Brain microvascular endothelial cell (primary cell): ENCODE data around the gene PPP1R1A.

Experiments
- DNase-seq: peaks from one replicate; pipeline ENCODE4 v3.0.0-alpha.2; 2020
- H3K27ac ChIP-seq: fragments of 250-450 bp; sonication (Bioruptor Pico); 2 replicates; pipeline ENCODE4 v1.5.1; 2020; ENCODE audit warnings: mild to moderate bottlenecking, moderate library complexity
- H3K27me3 ChIP-seq: fragments of 250-450 bp; sonication (Bioruptor Pico); replicated peaks from 2 replicates; pipeline ENCODE4 v1.5.1; 2020; ENCODE audit warnings: mild to moderate bottlenecking
- H3K36me3 ChIP-seq: fragments of 250-450 bp; sonication (Bioruptor Pico); replicated peaks from 2 replicates; pipeline ENCODE4 v1.5.1; 2020; ENCODE audit warnings: mild to moderate bottlenecking
- H3K4me3 ChIP-seq: 2 replicates; pipeline ENCODE4 v1.5.1; 2011; ENCODE audit warnings: low read depth, mild to moderate bottlenecking, control low read depth, low read length, moderate library complexity
- CTCF ChIP-seq: IDR thresholded peaks from 2 replicates; pipeline ENCODE4 v1.5.1; 2011; ENCODE audit warnings: low read depth, mild to moderate bottlenecking, moderate library complexity, low read length, control low read depth, inconsistent platforms; ENCODE audit errors: missing control alignments
- in situ Hi-C: cut with HindIII; loops from 2 replicates; pipeline ENCODE4 v1.10.0; 2017; ENCODE audit warnings: low sequenced_read_pairs, low pct_ligation_motif_present

PPP1R1A gene

GRCh38 chr12:54616933-54617680 lies 28.6 kb upstream of the PPP1R1A start:
- no peak for TF ChIP-seq CTCF
- Histone ChIP-seq H3K27me3 (peaks cover 3% of the 10 kb centered on the region), H3K4me3 (no peak overlapping the region)

GRCh38 chr12:54612225-54612750 lies 23.8 kb upstream of the PPP1R1A start:
- no peak for TF ChIP-seq CTCF
- in situ Hi-C loops, result no loop called here
- Histone ChIP-seq H3K27me3 (peaks cover 2% of the 10 kb centered on the region), H3K27ac (no peak overlapping the region), H3K4me3 (no peak overlapping the region), H3K36me3 (no peaks in the 10 kb centered on the region)
- no peak for DNase-seq

More at GRCh38 chr12:54616933-54617680, 28.6 kb upstream of the PPP1R1A start:
- no peaks in the 10 kb centered on the region for H3K36me3 ChIP-seq
- no peak overlapping the region for H3K27ac ChIP-seq
- in situ Hi-C loops, result no loop called here
- DNase-seq, result no peak

GRCh38 chr12:54611715-54612149 lies 23.3 kb upstream of the PPP1R1A start:
- peaks cover 2% of the 10 kb centered on the region for H3K27me3 ChIP-seq
- in situ Hi-C loops, result no loop called here
- TF ChIP-seq CTCF, result no peak
- no peaks in the 10 kb centered on the region for H3K36me3 ChIP-seq
- H3K4me3 ChIP-seq, result no peak overlapping the region
- no peak for DNase-seq
- H3K27ac ChIP-seq, result no peak overlapping the region

GRCh38 chr12:54608769-54609168 lies 20.3 kb upstream of the PPP1R1A start:
- no peak for TF ChIP-seq CTCF
- in situ Hi-C loops, result no loop called here
- H3K27me3 ChIP-seq, result peaks cover 2% of the 10 kb centered on the region

GRCh38 chr12:54608156-54608555 lies 19.7 kb upstream of the PPP1R1A start:
- Histone ChIP-seq H3K27ac (no peak overlapping the region), H3K27me3 (peaks cover 2% of the 10 kb centered on the region), H3K36me3 (no peaks in the 10 kb centered on the region), H3K4me3 (no peak overlapping the region)
- DNase-seq, result no peak
- no peak for TF ChIP-seq CTCF
- in situ Hi-C loops, result no loop called here

More at GRCh38 chr12:54608769-54609168, 20.3 kb upstream of the PPP1R1A start:
- H3K4me3 ChIP-seq, result no peak overlapping the region
- no peak for DNase-seq
- no peaks in the 10 kb centered on the region for H3K36me3 ChIP-seq
- H3K27ac ChIP-seq, result no peak overlapping the region
